ENCODE results near the gene RASGRF1.

GRCh38 chr15:78949461-78949860 lies 141.1 kb downstream of the RASGRF1 start:
- TF ChIP-seq SUZ12 (IDR thresholded peaks at IDR 0.05; ENCODE audit: extremely low read depth, insufficient read depth, insufficient read length) (no peak), YY1 (IDR thresholded peaks at IDR 0.05; ENCODE audit: insufficient read depth, insufficient read length) (no peak)

Data from NT2/D1 (cell line).